Neural progenitor cell (in vitro differentiated cells): ENCODE data around the gene PPP1R37. TPM values are rescaled to one million over a fixed set of nuclear protein-coding genes. Genes with fewer than 3 reads are reported as not detected.
A peak's percentile ranks its signal among the peaks of the same experiment; 100 is the strongest.

Source experiments
- DNase-seq: peaks from one replicate; pipeline ENCODE4 v3.0.0-alpha.2; 2016; ENCODE audit warnings: low spot score
- H2AFZ ChIP-seq: fragments of 200-600 bp; sonication (generic); replicated peaks from 2 replicates; pipeline ENCODE4 v1.6.1; 2016; ENCODE audit warnings: antibody characterized with exemption
- H3F3A ChIP-seq: fragments of 200-600 bp; sonication (generic); 2 replicates; pipeline ENCODE4 v1.6.1; 2016; ENCODE audit warnings: antibody characterized with exemption, low read depth
- H3K27ac ChIP-seq: fragments of 200-600 bp; sonication (generic); 2 replicates; pipeline ENCODE4 v1.5.1; 2016; ENCODE audit warnings: mild to moderate bottlenecking
- H3K27me3 ChIP-seq: fragments of 200-600 bp; sonication (generic); 2 replicates; pipeline ENCODE4 v1.6.1; 2016; ENCODE audit warnings: mild to moderate bottlenecking, moderate library complexity
- H3K36me3 ChIP-seq: fragments of 200-600 bp; sonication (generic); 2 replicates; pipeline ENCODE4 v1.5.1; 2016
- H3K4me1 ChIP-seq: fragments of 200-600 bp; sonication (generic); 2 replicates; pipeline ENCODE4 v1.6.1; 2016; ENCODE audit warnings: mixed run types
- H3K4me2 ChIP-seq: fragments of 200-600 bp; sonication (generic); 2 replicates; pipeline ENCODE4 v1.6.1; 2016
- H3K4me3 ChIP-seq: fragments of 200-600 bp; sonication (generic); 2 replicates; pipeline ENCODE4 v1.5.1; 2016
- H3K79me2 ChIP-seq: fragments of 200-600 bp; sonication (generic); 2 replicates; pipeline ENCODE4 v1.6.1; 2016; ENCODE audit warnings: low read depth
- H3K9ac ChIP-seq: fragments of 200-600 bp; sonication (generic); 2 replicates; pipeline ENCODE4 v1.6.1; 2016
- H3K9me3 ChIP-seq: fragments of 200-600 bp; sonication (generic); 2 replicates; pipeline ENCODE4 v1.5.1; 2016; ENCODE audit warnings: low read depth
- H4K20me1 ChIP-seq: fragments of 200-600 bp; sonication (generic); 2 replicates; pipeline ENCODE4 v1.6.1; 2016; ENCODE audit warnings: low read depth
- H3K27ac Mint-ChIP-seq: 3 replicates; pipeline ENCODE4 v1.8.0; 2021; ENCODE audit warnings: mixed read lengths
- H3K27me3 Mint-ChIP-seq: 2 replicates; pipeline ENCODE4 v1.8.0; 2022; ENCODE audit warnings: low read depth, mild to moderate bottlenecking, inconsistent platforms, moderate library complexity, mixed read lengths; ENCODE audit not compliant: insufficient read depth
- H3K36me3 Mint-ChIP-seq: 3 replicates; pipeline ENCODE4 v1.8.0; 2021; ENCODE audit warnings: mixed read lengths
- H3K4me1 Mint-ChIP-seq: 3 replicates; pipeline ENCODE4 v1.8.0; 2021; ENCODE audit warnings: mixed read lengths
- H3K4me3 Mint-ChIP-seq: 3 replicates; pipeline ENCODE4 v1.8.0; 2021; ENCODE audit warnings: mild to moderate bottlenecking, moderate library complexity, mixed read lengths
- H3K9me3 Mint-ChIP-seq: 3 replicates; pipeline ENCODE4 v1.8.0; 2020; ENCODE audit warnings: mixed read lengths
- EZH2 ChIP-seq: fragments of 200-600 bp; sonication (generic); IDR thresholded peaks from 2 replicates; pipeline ENCODE4 v1.6.1; 2017; ENCODE audit warnings: antibody characterized with exemption, mild to moderate bottlenecking, moderate library complexity
- EZH2phosphoT487 ChIP-seq: fragments of 200-600 bp; sonication (generic); IDR thresholded peaks from 2 replicates; pipeline ENCODE4 v1.6.1; 2017; ENCODE audit warnings: antibody characterized with exemption
- total RNA-seq: library from RNA; depleted of rRNA; stranded (reverse); fragments of >200 nt; gene quantifications from 2 replicates; pipeline ENCODE4 v1.2.3, GENCODE V29; 2015; ENCODE audit warnings: low replicate concordance
- TF ChIP-seq, protein P1 (sequence below): fragments of 200-600 bp; sonication (generic); IDR thresholded peaks from 2 replicates; pipeline ENCODE4 v1.5.1; 2017; ENCODE audit warnings: antibody characterized with exemption, mild to moderate bottlenecking

PPP1R37 gene
- total RNA-seq, 1 donor from 2014 or later = 8.1 TPM

DNA sequence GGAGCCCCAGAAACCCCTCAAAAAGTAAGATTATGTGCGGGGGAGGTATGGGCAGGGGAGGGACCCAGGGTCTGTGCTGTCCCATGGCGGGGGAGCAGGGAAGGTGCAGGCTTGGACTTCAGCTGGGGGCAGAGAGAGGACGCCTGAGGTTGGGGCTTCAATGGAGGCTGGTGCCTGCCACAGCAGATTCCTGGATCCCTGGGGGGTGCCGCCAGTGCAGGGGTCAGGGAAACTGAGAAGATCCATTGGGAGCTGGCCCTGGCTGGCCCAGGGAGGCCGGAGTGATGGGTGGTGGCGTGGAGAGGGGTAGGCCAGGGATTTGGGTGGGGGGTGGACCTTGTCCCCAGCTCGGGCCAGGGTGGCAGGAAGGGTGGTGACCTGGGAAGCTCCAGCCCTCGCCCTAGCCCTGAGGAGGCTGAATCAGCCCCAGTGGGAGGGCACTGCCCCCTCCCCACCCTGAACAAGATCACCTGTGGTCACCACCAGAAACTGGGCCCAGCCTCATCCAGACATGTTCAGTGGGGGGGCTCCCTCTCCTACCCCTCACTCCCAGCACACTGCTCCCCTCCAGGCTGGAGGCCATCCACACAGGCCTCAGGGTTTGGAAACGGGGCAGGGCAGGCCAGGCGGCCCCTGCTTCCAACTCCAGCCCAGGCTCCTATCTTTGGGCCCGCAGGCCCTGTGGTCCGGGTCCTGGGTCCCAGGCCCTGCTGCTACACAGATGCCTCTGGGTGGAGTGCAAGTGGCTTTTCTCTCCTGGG is 66.4 kb downstream of the PPP1R37 start:
- H3K4me3 ChIP-seq = no peak overlapping the region
- no peaks in the 10 kb centered on the region for H3K9me3 ChIP-seq
- no peaks in the 10 kb centered on the region for H3F3A ChIP-seq
- H3K27ac Mint-ChIP-seq = no peak overlapping the region
- peaks cover 4% of the 10 kb centered on the region for H3K27me3 Mint-ChIP-seq
- no peaks in the 10 kb centered on the region for H3K79me2 ChIP-seq
- H3K9me3 Mint-ChIP-seq = no peaks in the 10 kb centered on the region
- no peaks in the 10 kb centered on the region for H3K36me3 ChIP-seq
- TF ChIP-seq, protein P1, sequence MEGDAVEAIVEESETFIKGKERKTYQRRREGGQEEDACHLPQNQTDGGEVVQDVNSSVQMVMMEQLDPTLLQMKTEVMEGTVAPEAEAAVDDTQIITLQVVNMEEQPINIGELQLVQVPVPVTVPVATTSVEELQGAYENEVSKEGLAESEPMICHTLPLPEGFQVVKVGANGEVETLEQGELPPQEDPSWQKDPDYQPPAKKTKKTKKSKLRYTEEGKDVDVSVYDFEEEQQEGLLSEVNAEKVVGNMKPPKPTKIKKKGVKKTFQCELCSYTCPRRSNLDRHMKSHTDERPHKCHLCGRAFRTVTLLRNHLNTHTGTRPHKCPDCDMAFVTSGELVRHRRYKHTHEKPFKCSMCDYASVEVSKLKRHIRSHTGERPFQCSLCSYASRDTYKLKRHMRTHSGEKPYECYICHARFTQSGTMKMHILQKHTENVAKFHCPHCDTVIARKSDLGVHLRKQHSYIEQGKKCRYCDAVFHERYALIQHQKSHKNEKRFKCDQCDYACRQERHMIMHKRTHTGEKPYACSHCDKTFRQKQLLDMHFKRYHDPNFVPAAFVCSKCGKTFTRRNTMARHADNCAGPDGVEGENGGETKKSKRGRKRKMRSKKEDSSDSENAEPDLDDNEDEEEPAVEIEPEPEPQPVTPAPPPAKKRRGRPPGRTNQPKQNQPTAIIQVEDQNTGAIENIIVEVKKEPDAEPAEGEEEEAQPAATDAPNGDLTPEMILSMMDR = no peak
- no peak for TF ChIP-seq EZH2
- peaks cover 12% of the 10 kb centered on the region for H3K4me1 Mint-ChIP-seq
- peaks cover 7% of the 10 kb centered on the region for H4K20me1 ChIP-seq
- no peak overlapping the region for H3K9ac ChIP-seq
- H3K4me3 Mint-ChIP-seq = no peak overlapping the region
- no peak overlapping the region for H3K4me2 ChIP-seq
- H2AFZ ChIP-seq = no peak overlapping the region
- DNase-seq = no peak
- H3K4me1 ChIP-seq = peaks cover 6% of the 10 kb centered on the region
- peaks cover 47% of the 10 kb centered on the region for H3K27me3 ChIP-seq
- H3K27ac ChIP-seq = no peak overlapping the region
- H3K36me3 Mint-ChIP-seq = no peaks in the 10 kb centered on the region

DNA sequence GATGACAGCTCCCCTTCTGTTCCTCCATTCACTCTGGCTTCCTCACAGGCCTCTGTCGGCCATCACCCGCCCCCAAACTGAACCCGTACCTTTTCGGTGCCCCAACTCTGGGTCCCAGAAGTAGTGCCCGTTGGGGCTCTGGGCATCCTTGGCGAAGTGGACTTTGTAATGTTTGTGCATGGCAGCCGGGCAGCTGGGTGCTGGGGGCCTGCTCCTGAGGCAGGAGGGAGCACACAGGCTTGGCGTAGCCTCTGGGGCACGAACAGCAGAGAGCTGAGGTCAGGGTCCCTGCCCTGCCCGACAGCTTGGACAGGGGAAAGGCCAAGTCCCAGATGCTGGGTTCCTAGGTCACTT is 67.0 kb downstream of the PPP1R37 start:
- H3K27me3 Mint-ChIP-seq = peaks cover 4% of the 10 kb centered on the region
- H3K4me3 Mint-ChIP-seq = no peak overlapping the region
- Histone ChIP-seq H3K4me2 (no peak overlapping the region), H3K9ac (no peak overlapping the region), H4K20me1 (peaks cover 7% of the 10 kb centered on the region), H3K9me3 (no peaks in the 10 kb centered on the region), H3K27me3 (peaks cover 42% of the 10 kb centered on the region), H2AFZ (no peak overlapping the region), H3K36me3 (no peaks in the 10 kb centered on the region), H3F3A (no peaks in the 10 kb centered on the region), H3K4me1 (peaks cover 6% of the 10 kb centered on the region), H3K4me3 (no peak overlapping the region), H3K27ac (no peak overlapping the region), H3K79me2 (no peaks in the 10 kb centered on the region)
- DNase-seq = no peak
- H3K27ac Mint-ChIP-seq = no peak overlapping the region
- H3K36me3 Mint-ChIP-seq = no peaks in the 10 kb centered on the region
- H3K9me3 Mint-ChIP-seq = no peaks in the 10 kb centered on the region
- TF ChIP-seq, protein P1 = no peak
- TF ChIP-seq EZH2 = no peak
- no peak for TF ChIP-seq EZH2phosphoT487
- peaks cover 11% of the 10 kb centered on the region for H3K4me1 Mint-ChIP-seq

DNA sequence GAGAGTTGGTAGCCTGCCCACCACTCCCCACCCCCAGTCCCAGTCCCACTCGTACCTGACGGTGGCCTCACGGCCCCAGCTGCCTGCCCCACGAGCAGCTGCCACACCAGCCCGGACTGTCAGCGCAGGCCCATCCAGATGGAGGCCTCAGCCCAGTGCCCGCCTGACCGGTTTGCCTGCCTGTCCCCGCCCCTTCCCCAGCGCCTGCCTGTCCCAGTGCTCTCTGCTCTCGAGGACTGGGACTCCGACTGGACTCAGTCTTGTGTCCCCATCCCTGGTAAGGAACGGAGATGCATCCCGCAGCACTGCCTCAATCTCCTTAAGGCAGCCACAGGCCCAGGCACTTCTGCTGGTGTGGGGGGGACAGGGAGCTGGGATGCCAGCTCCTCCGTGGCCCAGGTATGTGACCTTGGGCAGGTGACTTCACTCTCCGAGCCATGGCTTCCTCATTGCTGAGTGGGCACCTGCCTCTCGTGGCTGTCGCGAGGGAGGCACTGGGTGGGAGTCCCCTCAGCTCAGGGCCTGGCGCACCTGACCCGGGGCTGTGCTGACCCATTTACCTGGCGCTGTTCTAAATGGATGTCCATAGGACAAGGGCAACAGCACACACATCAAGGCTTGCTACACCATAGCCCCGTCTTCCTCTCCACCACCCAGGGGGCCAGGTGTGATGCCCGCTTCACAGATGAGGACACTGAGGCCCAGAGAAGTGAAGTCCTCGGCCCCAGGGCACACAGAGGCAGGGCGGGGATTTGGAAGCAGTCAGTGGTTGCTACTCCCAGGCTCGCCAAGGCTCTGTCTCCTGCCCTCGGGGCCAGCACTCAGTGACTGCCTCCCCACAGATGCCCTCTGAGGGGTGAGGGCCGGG is 68.1 kb downstream of the PPP1R37 start, which contains the start of gene NKPD1:
Gene NKPD1, minus strand, starts transcription at position 113 of the 868 bp plus-strand sequence. CDS start 832 bp downstream, outside the sequence.
- Histone ChIP-seq H3K36me3 (no peaks in the 10 kb centered on the region), H3K27ac (no peak within 1 kb of the TSS), H3K9ac (no peak within 1 kb of the TSS), H2AFZ (no peak within 1 kb of the TSS), H4K20me1 (peaks cover 8% of the 10 kb centered on the region), H3K4me1 (peaks cover 3% of the 10 kb centered on the region), H3K4me2 (no peak within 1 kb of the TSS), H3K27me3 (peaks cover 30% of the 10 kb centered on the region), H3F3A (no peaks in the 10 kb centered on the region), H3K9me3 (no peaks in the 10 kb centered on the region), H3K4me3 (no peak within 1 kb of the TSS), H3K79me2 (no peaks in the 10 kb centered on the region)
- TF ChIP-seq EZH2phosphoT487 (no peak), EZH2 (no peak)
- peaks cover 4% of the 10 kb centered on the region for H3K27me3 Mint-ChIP-seq
- no peaks in the 10 kb centered on the region for H3K9me3 Mint-ChIP-seq
- H3K4me3 Mint-ChIP-seq = peak within 1 kb of the TSS; percentile 1
- no peaks in the 10 kb centered on the region for H3K36me3 Mint-ChIP-seq
- DNase-seq = no peak
- no peak within 1 kb of the TSS for H3K27ac Mint-ChIP-seq
- peaks cover 12% of the 10 kb centered on the region for H3K4me1 Mint-ChIP-seq
